Ishikawa (cell line): ENCODE results near the gene ZDHHC5.

ENCODE experiments used
- NFIC ChIP-seq: IDR thresholded peaks from 2 replicates; pipeline ENCODE4 v1.6.1; 2012
- TF ChIP-seq, protein P1 (sequence below): IDR thresholded peaks from 2 replicates; pipeline ENCODE4 v1.6.1; 2012; ENCODE audit warnings: low read depth, mild to moderate bottlenecking
- TF ChIP-seq, protein P2 (sequence below): IDR thresholded peaks from 2 replicates; pipeline ENCODE4 v1.6.1; 2012

DNA sequence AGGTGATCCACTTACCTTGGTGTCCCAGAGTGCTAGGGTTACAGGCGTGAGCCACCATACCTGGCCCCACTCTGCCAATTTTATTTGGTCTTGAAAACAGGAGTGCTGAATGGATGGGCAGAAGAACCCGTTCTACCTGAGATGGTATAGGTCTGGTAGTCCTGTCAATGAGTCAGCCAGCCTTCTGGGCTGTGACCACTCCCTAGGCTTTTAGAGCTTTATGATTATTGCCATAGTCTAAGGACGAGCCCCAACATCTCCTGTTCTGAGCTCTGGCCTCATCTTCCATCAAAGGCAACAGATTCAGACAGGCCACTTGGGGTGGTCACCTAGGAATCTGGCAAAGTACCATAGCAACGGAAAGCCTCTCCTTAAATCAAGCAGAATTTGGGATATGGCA lies 11.5 kb downstream of the ZDHHC5 start:
- TF ChIP-seq, protein P1, sequence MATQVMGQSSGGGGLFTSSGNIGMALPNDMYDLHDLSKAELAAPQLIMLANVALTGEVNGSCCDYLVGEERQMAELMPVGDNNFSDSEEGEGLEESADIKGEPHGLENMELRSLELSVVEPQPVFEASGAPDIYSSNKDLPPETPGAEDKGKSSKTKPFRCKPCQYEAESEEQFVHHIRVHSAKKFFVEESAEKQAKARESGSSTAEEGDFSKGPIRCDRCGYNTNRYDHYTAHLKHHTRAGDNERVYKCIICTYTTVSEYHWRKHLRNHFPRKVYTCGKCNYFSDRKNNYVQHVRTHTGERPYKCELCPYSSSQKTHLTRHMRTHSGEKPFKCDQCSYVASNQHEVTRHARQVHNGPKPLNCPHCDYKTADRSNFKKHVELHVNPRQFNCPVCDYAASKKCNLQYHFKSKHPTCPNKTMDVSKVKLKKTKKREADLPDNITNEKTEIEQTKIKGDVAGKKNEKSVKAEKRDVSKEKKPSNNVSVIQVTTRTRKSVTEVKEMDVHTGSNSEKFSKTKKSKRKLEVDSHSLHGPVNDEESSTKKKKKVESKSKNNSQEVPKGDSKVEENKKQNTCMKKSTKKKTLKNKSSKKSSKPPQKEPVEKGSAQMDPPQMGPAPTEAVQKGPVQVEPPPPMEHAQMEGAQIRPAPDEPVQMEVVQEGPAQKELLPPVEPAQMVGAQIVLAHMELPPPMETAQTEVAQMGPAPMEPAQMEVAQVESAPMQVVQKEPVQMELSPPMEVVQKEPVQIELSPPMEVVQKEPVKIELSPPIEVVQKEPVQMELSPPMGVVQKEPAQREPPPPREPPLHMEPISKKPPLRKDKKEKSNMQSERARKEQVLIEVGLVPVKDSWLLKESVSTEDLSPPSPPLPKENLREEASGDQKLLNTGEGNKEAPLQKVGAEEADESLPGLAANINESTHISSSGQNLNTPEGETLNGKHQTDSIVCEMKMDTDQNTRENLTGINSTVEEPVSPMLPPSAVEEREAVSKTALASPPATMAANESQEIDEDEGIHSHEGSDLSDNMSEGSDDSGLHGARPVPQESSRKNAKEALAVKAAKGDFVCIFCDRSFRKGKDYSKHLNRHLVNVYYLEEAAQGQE: no peak
- TF ChIP-seq, protein P2, sequence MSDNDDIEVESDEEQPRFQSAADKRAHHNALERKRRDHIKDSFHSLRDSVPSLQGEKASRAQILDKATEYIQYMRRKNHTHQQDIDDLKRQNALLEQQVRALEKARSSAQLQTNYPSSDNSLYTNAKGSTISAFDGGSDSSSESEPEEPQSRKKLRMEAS: no peak
- no peak for TF ChIP-seq NFIC
